Measurements from ENCODE around the gene EIF4E1B.

GRCh38 chr5:176608937-176609723 is 21.3 kb upstream of the EIF4E1B start:
- TF ChIP-seq, protein P1, sequence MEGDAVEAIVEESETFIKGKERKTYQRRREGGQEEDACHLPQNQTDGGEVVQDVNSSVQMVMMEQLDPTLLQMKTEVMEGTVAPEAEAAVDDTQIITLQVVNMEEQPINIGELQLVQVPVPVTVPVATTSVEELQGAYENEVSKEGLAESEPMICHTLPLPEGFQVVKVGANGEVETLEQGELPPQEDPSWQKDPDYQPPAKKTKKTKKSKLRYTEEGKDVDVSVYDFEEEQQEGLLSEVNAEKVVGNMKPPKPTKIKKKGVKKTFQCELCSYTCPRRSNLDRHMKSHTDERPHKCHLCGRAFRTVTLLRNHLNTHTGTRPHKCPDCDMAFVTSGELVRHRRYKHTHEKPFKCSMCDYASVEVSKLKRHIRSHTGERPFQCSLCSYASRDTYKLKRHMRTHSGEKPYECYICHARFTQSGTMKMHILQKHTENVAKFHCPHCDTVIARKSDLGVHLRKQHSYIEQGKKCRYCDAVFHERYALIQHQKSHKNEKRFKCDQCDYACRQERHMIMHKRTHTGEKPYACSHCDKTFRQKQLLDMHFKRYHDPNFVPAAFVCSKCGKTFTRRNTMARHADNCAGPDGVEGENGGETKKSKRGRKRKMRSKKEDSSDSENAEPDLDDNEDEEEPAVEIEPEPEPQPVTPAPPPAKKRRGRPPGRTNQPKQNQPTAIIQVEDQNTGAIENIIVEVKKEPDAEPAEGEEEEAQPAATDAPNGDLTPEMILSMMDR (IDR thresholded peaks at IDR 0.05): no peak
- no peak for TF ChIP-seq POLR2A (IDR thresholded peaks at IDR 0.05)

All from thyroid gland (tissue), 4 donors.